ENCODE results near the gene MYO1D. TPM values are rescaled to one million over a fixed set of nuclear protein-coding genes. Genes with fewer than 3 reads are reported as not detected.
"Not testable (repeated sequence)": the region's sequence is repeated elsewhere in the genome, so short reads cannot be mapped to it uniquely, and the experiment has no call there.

Gene MYO1D
- total RNA-seq, 3 donors from 2014 or later: 166 to 495 (median 256) TPM

- intact Hi-C loops (cut with DNase I, micrococcal nuclease): no loop called here
- no peak overlapping the region for H3K4me3 ChIP-seq
- TF ChIP-seq CTCF (IDR thresholded peaks at IDR 0.05): no peak
- peaks cover under 1% of the 10 kb centered on the region for H3K4me1 ChIP-seq (ENCODE audit: low read depth)
- H3K9me3 ChIP-seq: no peaks in the 10 kb centered on the region
- DNase-seq (no peak), ATAC-seq (no peak)
- peaks cover 6% of the 10 kb centered on the region for H3K36me3 ChIP-seq (ENCODE audit: low read depth)
Observed at GRCh38 chr17:32452281-32452680, 424.6 kb downstream of the MYO1D start.

- H3K36me3 ChIP-seq (ENCODE audit: low read depth): peaks cover 6% of the 10 kb centered on the region
- intact Hi-C loops (cut with DNase I, micrococcal nuclease): no loop called here
- DNase-seq (no peak), ATAC-seq (no peak)
- peaks cover 5% of the 10 kb centered on the region for H3K4me1 ChIP-seq (ENCODE audit: low read depth)
- no peaks in the 10 kb centered on the region for H3K9me3 ChIP-seq
- no peak overlapping the region for H3K4me3 ChIP-seq
- no peak for TF ChIP-seq CTCF (IDR thresholded peaks at IDR 0.05)
Observed at GRCh38 chr17:32451879-32452278, 425.0 kb downstream of the MYO1D start.

- DNase-seq (peak; percentile 43 to 72 (median 65)), ATAC-seq (peak; percentile 86)
- H3K4me3 ChIP-seq; H3K36me3 ChIP-seq (ENCODE audit: low read depth); intact Hi-C loops (cut with DNase I, micrococcal nuclease); H3K9me3 ChIP-seq: not testable (repeated sequence)
- peaks cover 17% of the 10 kb centered on the region for H3K4me1 ChIP-seq (ENCODE audit: low read depth)
Observed at GRCh38 chr17:32450379-32450778, 426.5 kb downstream of the MYO1D start.

- Histone ChIP-seq H3K4me1 (ENCODE audit: low read depth) (peaks cover 17% of the 10 kb centered on the region), H3K4me3 (no peak overlapping the region), H3K9me3 (no peaks in the 10 kb centered on the region), H3K36me3 (ENCODE audit: low read depth) (peaks cover 4% of the 10 kb centered on the region)
- ATAC-seq: no peak
- no peak for TF ChIP-seq CTCF (IDR thresholded peaks at IDR 0.05)
- intact Hi-C loops (cut with DNase I, micrococcal nuclease): no loop called here
- no peak for DNase-seq
Observed at GRCh38 chr17:32449963-32450362, 427.0 kb downstream of the MYO1D start.

- DNase-seq: no peak
- Histone ChIP-seq H3K4me1 (ENCODE audit: low read depth) (peaks cover 17% of the 10 kb centered on the region), H3K36me3 (ENCODE audit: low read depth) (no peaks in the 10 kb centered on the region), H3K4me3 (no peak overlapping the region), H3K9me3 (no peaks in the 10 kb centered on the region)
- no peak for TF ChIP-seq CTCF (IDR thresholded peaks at IDR 0.05)
- no peak for ATAC-seq
- intact Hi-C loops (cut with DNase I, micrococcal nuclease): no loop called here
Observed at GRCh38 chr17:32446949-32447348, 430.0 kb downstream of the MYO1D start.

- no peak for TF ChIP-seq CTCF (IDR thresholded peaks at IDR 0.05)
- Histone ChIP-seq H3K36me3 (ENCODE audit: low read depth) (no peaks in the 10 kb centered on the region), H3K4me3 (no peak overlapping the region), H3K9me3 (no peaks in the 10 kb centered on the region), H3K4me1 (ENCODE audit: low read depth) (peaks cover 17% of the 10 kb centered on the region)
- intact Hi-C loops (cut with DNase I, micrococcal nuclease): no loop called here
- ATAC-seq: no peak
- no peak for DNase-seq
Observed at GRCh38 chr17:32445971-32446370, 431.0 kb downstream of the MYO1D start.
